K562 (cell line): ENCODE measurements around the gene STX12. TPM values are rescaled to one million over a fixed set of nuclear protein-coding genes. Genes with fewer than 3 reads are reported as not detected.

ENCODE experiments used
- BMI1 ChIP-seq: fragments of 150-350 bp; IDR thresholded peaks from 2 replicates; pipeline ENCODE4 v1.6.1; 2014; ENCODE audit warnings: low read length
- CBX3 ChIP-seq, 2 experiments: IDR thresholded peaks; 1 replicate in 1 of 2; 2 replicates in 1 of 2; pipeline ENCODE4 v1.6.1; 2012; ENCODE audit warnings: inconsistent platforms in 2 of 2, low read length in 2 of 2, borderline replicate concordance in 1 of 2, control low read depth in 1 of 2
- CSDE1 ChIP-seq, 2 experiments: fragments of 450-650 bp; IDR thresholded peaks; 2 replicates each; pipeline ENCODE4 v1.6.1; 2016; ENCODE audit warnings: mild to moderate bottlenecking in 1 of 2
- GABPB2 ChIP-seq: fragments of 250-450 bp; sonication (Bioruptor Pico); conservative IDR thresholded peaks from 2 replicates; pipeline ENCODE4 v1.5.1; 2021; ENCODE audit warnings: mild to moderate bottlenecking
- HIVEP1 ChIP-seq: fragments of 250-450 bp; sonication (Bioruptor Pico); IDR thresholded peaks from 2 replicates; pipeline ENCODE4 v1.4.0; 2020; ENCODE audit warnings: mild to moderate bottlenecking
- KDM1A ChIP-seq, 2 experiments: fragments of 450-650 bp; IDR thresholded peaks; 2 replicates each; pipeline ENCODE4 v1.6.1; 2016; ENCODE audit warnings: mild to moderate bottlenecking in 2 of 2
- L3MBTL2 ChIP-seq: fragments of 450-650 bp; IDR thresholded peaks from 2 replicates; pipeline ENCODE4 v1.6.1; 2016; ENCODE audit warnings: mild to moderate bottlenecking, moderate library complexity
- MAFG ChIP-seq: fragments of 450-650 bp; conservative IDR thresholded peaks from 2 replicates; pipeline ENCODE4 v1.6.1; 2016; ENCODE audit warnings: missing genetic modification characterization, missing compliant biosample characterization
- MTA2 ChIP-seq: fragments of 450-650 bp; IDR thresholded peaks from 2 replicates; pipeline ENCODE4 v1.6.1; 2016; ENCODE audit warnings: low read depth
- NR1H2 ChIP-seq: sonication (generic); formaldehyde crosslinking; IDR thresholded peaks from 2 replicates; pipeline ENCODE4 v1.4.0; 2020; ENCODE audit warnings: mild to moderate bottlenecking, missing genetic modification reagents
- SIX5 ChIP-seq, 2 experiments: IDR thresholded peaks; 2 replicates each; pipeline ENCODE4 v1.6.1; 2011; ENCODE audit warnings: low read length in 2 of 2, borderline replicate concordance in 1 of 2, low read depth in 1 of 2, mild to moderate bottlenecking in 1 of 2, moderate library complexity in 1 of 2; ENCODE audit not compliant: insufficient read depth in 1 of 2
- SMAD2 ChIP-seq: fragments of 150-350 bp; IDR thresholded peaks from 2 replicates; pipeline ENCODE4 v1.6.1; 2014; ENCODE audit warnings: low read depth, mild to moderate bottlenecking, low read length
- SUPT5H ChIP-seq: fragments of 450-650 bp; IDR thresholded peaks from 2 replicates; pipeline ENCODE4 v1.6.1; 2016
- TARDBP ChIP-seq: fragments of 450-650 bp; IDR thresholded peaks from 2 replicates; pipeline ENCODE4 v1.6.1; 2016
- TCF7L2 ChIP-seq: fragments of 150-350 bp; IDR thresholded peaks from 2 replicates; pipeline ENCODE4 v1.6.1; 2016; ENCODE audit warnings: low read depth, mild to moderate bottlenecking, low read length, moderate library complexity
- USF1 ChIP-seq: sonication (generic); formaldehyde crosslinking; IDR thresholded peaks from 2 replicates; pipeline ENCODE4 v1.9.0; 2022; ENCODE audit warnings: mild to moderate bottlenecking, missing genetic modification reagents
- ZNF589 ChIP-seq: fragments of 200-800 bp; sonication (Bioruptor generic); IDR thresholded peaks from 2 replicates; pipeline ENCODE4 v1.6.1; 2016; ENCODE audit warnings: low read depth, missing genetic modification characterization, missing compliant biosample characterization
- polyA plus RNA-seq, 8 experiments: library from polyadenylated mRNA; depleted of rRNA in 4 of 8; stranded (reverse) in 5 of 8; unstranded in 3 of 8; fragments of >200 nt; fragmentation: Nextera tagmentation in 2 of 8; fragmentation: Illumina TruSeq in 1 of 8; extraction: Ambion mirVana in 2 of 8; extraction: Trizol in 1 of 8; gene quantifications; 2 replicates each; pipeline versions ENCODE4 v1.2.1 to v1.2.3, GENCODE V29; 2011 to 2014; ENCODE audit warnings: inconsistent platforms in 1 of 8, missing spikeins in 1 of 8
- total RNA-seq, 7 experiments: library from RNA; depleted of rRNA in 6 of 7; stranded (reverse); fragments of >200 nt in 6 of 7; fragmentation: Illumina TruSeq in 2 of 7; extraction: Trizol in 2 of 7; gene quantifications; 2 replicates each; pipeline versions ENCODE4 v1.2.1 to v1.2.3, GENCODE V29; 2011 to 2021; ENCODE audit warnings: low replicate concordance in 1 of 7
- TF ChIP-seq, protein P1 (sequence below), 2 experiments: fragments of 450-650 bp; IDR thresholded peaks; 2 replicates each; pipeline ENCODE4 v1.6.1; 2018; ENCODE audit warnings: mild to moderate bottlenecking in 2 of 2, low read depth in 1 of 2; ENCODE audit not compliant: partially characterized antibody in 2 of 2
- TF ChIP-seq, protein P2 (sequence below): sonication (generic); formaldehyde crosslinking; IDR thresholded peaks from 2 replicates; pipeline ENCODE4 v1.8.1; 2023; ENCODE audit warnings: mild to moderate bottlenecking, missing genetic modification reagents

STX12 gene
- total and polyA plus RNA-seq, 9 of the 15 experiments (the other 6 are each of a cell fraction or from before 2014, with no cell fraction given), result 16.9 to 31.3 (median 25.7) TPM

DNA sequence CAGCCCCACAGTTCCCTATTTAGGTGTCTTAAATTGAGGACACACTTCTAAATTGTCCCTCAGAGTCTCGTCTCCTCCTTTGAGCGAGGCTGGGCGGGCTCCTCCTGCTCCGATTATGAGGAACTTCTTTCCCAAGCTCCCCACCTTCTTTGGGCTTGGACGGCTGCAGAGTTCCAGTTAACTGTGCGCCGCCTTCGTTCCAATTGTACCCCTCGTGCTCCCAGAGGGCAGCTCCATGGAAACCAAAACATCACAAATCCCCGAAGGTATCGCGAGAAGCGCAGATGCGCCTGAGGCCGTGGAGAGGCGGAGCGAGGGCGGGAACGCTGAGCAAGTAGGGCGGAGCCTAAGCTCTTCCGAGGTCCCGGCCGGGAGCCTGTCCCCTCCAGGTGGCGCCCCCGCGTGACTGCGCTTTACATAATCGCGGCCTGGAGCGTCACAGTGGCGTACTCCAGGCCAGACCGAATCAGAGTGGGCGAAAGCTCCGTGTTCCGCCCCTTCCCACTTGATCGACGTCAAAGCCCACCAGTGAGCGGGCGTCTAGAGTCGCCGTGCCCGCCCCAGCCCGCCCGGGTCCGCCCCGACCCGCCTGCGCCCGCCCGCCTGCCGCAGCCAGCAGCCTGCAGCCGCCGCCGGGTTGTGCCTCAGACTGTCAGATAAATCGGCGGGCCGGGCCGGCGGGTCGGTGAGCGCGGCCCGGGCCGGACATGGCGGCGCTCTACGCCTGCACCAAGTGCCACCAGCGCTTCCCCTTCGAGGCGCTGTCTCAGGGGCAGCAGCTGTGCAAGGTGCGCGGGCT lies 47.4 kb upstream of the STX12 start, which contains the start of gene FAM76A (continued):
- TF ChIP-seq, protein P1, sequence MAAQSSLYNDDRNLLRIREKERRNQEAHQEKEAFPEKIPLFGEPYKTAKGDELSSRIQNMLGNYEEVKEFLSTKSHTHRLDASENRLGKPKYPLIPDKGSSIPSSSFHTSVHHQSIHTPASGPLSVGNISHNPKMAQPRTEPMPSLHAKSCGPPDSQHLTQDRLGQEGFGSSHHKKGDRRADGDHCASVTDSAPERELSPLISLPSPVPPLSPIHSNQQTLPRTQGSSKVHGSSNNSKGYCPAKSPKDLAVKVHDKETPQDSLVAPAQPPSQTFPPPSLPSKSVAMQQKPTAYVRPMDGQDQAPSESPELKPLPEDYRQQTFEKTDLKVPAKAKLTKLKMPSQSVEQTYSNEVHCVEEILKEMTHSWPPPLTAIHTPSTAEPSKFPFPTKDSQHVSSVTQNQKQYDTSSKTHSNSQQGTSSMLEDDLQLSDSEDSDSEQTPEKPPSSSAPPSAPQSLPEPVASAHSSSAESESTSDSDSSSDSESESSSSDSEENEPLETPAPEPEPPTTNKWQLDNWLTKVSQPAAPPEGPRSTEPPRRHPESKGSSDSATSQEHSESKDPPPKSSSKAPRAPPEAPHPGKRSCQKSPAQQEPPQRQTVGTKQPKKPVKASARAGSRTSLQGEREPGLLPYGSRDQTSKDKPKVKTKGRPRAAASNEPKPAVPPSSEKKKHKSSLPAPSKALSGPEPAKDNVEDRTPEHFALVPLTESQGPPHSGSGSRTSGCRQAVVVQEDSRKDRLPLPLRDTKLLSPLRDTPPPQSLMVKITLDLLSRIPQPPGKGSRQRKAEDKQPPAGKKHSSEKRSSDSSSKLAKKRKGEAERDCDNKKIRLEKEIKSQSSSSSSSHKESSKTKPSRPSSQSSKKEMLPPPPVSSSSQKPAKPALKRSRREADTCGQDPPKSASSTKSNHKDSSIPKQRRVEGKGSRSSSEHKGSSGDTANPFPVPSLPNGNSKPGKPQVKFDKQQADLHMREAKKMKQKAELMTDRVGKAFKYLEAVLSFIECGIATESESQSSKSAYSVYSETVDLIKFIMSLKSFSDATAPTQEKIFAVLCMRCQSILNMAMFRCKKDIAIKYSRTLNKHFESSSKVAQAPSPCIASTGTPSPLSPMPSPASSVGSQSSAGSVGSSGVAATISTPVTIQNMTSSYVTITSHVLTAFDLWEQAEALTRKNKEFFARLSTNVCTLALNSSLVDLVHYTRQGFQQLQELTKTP (IDR thresholded peaks at IDR 0.05; ENCODE audit: low read depth in 1 of 2, partially characterized antibody in 2 of 2), result no peak
- TF ChIP-seq CBX3 (IDR thresholded peaks at IDR 0.05; ENCODE audit: borderline replicate concordance in 1 of 2, low read length in 2 of 2), result peak in 1 of 2 experiments; percentile 97; a peak in 2 of 3 replicates
- peak; percentile 91 for TF ChIP-seq USF1 (CRISPR knock-in tag)
- no peak for TF ChIP-seq GABPB2 (CRISPR knock-in tag)
- no peak; the same call in none of the 2 replicates for TF ChIP-seq TARDBP
- peak in 1 of 2 experiments; percentile 69; a peak in 2 of 4 replicates for TF ChIP-seq CSDE1 (IDR thresholded peaks at IDR 0.05)
- no peak for TF ChIP-seq HIVEP1
- TF ChIP-seq TCF7L2, result no peak
- no peak for TF ChIP-seq SMAD2
- TF ChIP-seq MAFG (tag), result no peak
- TF ChIP-seq SIX5 (IDR thresholded peaks at IDR 0.05; ENCODE audit: borderline replicate concordance in 1 of 2, insufficient read depth in 1 of 2, low read depth in 1 of 2, low read length in 2 of 2), result no peak
- no peak for TF ChIP-seq SUPT5H
- TF ChIP-seq NR1H2 (CRISPR knock-in tag), result no peak
- TF ChIP-seq, protein P2, sequence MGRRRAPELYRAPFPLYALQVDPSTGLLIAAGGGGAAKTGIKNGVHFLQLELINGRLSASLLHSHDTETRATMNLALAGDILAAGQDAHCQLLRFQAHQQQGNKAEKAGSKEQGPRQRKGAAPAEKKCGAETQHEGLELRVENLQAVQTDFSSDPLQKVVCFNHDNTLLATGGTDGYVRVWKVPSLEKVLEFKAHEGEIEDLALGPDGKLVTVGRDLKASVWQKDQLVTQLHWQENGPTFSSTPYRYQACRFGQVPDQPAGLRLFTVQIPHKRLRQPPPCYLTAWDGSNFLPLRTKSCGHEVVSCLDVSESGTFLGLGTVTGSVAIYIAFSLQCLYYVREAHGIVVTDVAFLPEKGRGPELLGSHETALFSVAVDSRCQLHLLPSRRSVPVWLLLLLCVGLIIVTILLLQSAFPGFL, result no peak
- TF ChIP-seq KDM1A (IDR thresholded peaks at IDR 0.05), result no peak
- peak; percentile 100 for TF ChIP-seq L3MBTL2
- TF ChIP-seq BMI1, result 0 out of 2 replicates have a peak, but pooled peaks have one; percentile 61
- TF ChIP-seq MTA2, result no peak
- TF ChIP-seq ZNF589 (CRISPR knock-in tag), result no peak
